Activated naive CD8-positive, alpha-beta T cell treated with anti-CD3 and anti-CD28 coated beads for 36 hours (primary cell): ENCODE data around the gene XRCC2. TPM values are rescaled to one million over a fixed set of nuclear protein-coding genes. Genes with fewer than 3 reads are reported as not detected.
"Not testable (repeated sequence)": the region's sequence is repeated elsewhere in the genome, so short reads cannot be mapped to it uniquely, and the experiment has no call there.

Source experiments
- DNase-seq: peaks from one replicate; pipeline ENCODE4 v3.0.0; 2021
- H3K27ac Mint-ChIP-seq: one replicate; pipeline ENCODE4 v1.8.0; 2022; ENCODE audit warnings: mild to moderate bottlenecking, moderate library complexity, mixed read lengths
- H3K27me3 Mint-ChIP-seq: one replicate; pipeline ENCODE4 v1.8.0; 2022; ENCODE audit warnings: mild to moderate bottlenecking, mixed read lengths
- H3K36me3 Mint-ChIP-seq: one replicate; pipeline ENCODE4 v1.8.0; 2021; ENCODE audit warnings: mild to moderate bottlenecking, mixed read lengths
- H3K4me1 Mint-ChIP-seq: one replicate; pipeline ENCODE4 v1.8.0; 2021; ENCODE audit warnings: mixed read lengths
- H3K4me3 Mint-ChIP-seq: one replicate; pipeline ENCODE4 v1.8.0; 2022; ENCODE audit warnings: mild to moderate bottlenecking, moderate library complexity, mixed read lengths
- H3K9me3 Mint-ChIP-seq: one replicate; pipeline ENCODE4 v1.8.0; 2022; ENCODE audit warnings: mixed read lengths
- total RNA-seq, 2 experiments: library from RNA; stranded (reverse); gene quantifications; one replicate each; pipeline ENCODE4 v1.2.3, GENCODE V29; 2021

Gene XRCC2
- total RNA-seq, 2 experiments from 2014 or later = 21.3 to 21.4 TPM

DNA sequence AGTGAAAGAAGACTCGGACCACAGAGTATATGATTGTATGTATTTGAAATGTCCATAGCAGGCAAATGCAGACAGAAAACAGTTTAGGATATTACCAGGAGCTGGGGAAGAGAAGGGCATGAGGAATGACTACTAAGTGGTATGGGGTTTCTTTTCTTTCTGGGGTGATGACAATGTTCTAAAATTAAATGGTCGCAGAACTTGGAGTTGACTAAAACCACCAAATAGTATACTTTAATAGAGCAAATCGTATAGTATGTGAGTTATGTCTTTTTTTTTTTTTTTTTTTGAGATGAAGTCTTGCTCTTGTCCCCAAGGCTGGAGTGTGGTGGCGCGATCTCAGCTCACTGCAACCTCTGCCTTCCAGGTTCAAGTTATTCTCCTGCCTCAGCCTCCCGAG is 34.6 kb downstream of the XRCC2 start:
- Mint-ChIP-seq H3K4me3 (no peak overlapping the region), H3K36me3 (peaks cover 18% of the 10 kb centered on the region), H3K27me3 (no peaks in the 10 kb centered on the region), H3K27ac (no peak overlapping the region), H3K4me1 (no peaks in the 10 kb centered on the region), H3K9me3 (no peaks in the 10 kb centered on the region)
- no peak for DNase-seq

DNA sequence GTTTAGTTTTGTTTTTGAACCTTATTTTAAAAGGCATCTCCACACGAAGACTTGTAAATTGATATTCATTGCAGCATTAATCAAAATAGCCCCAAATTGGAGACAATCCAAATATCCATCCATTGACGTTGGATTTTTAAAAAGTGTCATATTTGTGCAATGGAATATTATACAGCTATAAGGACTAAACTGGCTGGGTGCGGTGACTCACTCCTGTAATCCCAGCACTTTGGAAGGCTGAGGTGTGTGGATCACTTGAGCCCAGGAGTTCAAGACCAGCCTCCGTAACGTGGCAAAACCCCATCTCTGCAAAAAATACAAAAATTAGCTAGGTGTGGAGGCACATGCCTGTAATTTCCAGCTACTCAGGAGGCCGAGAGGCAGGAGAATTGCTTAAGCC is 35.1 kb downstream of the XRCC2 start:
- DNase-seq = no peak
- Mint-ChIP-seq H3K36me3 (peaks cover 14% of the 10 kb centered on the region), H3K4me3 (no peak overlapping the region), H3K9me3 (no peaks in the 10 kb centered on the region), H3K27ac (no peak overlapping the region), H3K4me1 (no peaks in the 10 kb centered on the region), H3K27me3 (no peaks in the 10 kb centered on the region)

GRCh38 chr7:152637920-152638580 is 37.9 kb downstream of the XRCC2 start:
- DNase-seq = no peak
- peaks cover under 1% of the 10 kb centered on the region for H3K4me1 Mint-ChIP-seq
- no peaks in the 10 kb centered on the region for H3K36me3 Mint-ChIP-seq
- H3K27me3 Mint-ChIP-seq = peaks cover 6% of the 10 kb centered on the region
- H3K27ac Mint-ChIP-seq = no peak overlapping the region
- no peaks in the 10 kb centered on the region for H3K9me3 Mint-ChIP-seq
- no peak overlapping the region for H3K4me3 Mint-ChIP-seq

- no peaks in the 10 kb centered on the region for H3K36me3 Mint-ChIP-seq
- H3K9me3 Mint-ChIP-seq = no peaks in the 10 kb centered on the region
- H3K4me1 Mint-ChIP-seq = peaks cover 2% of the 10 kb centered on the region
- H3K4me3 Mint-ChIP-seq = no peak overlapping the region
- no peak for DNase-seq
- H3K27me3 Mint-ChIP-seq = peaks cover 6% of the 10 kb centered on the region
- no peak overlapping the region for H3K27ac Mint-ChIP-seq
These were observed 38.8 kb downstream of the XRCC2 start for GRCh38 chr7:152637161-152637560.

GRCh38 chr7:152636441-152636840 is 39.5 kb downstream of the XRCC2 start:
- H3K36me3 Mint-ChIP-seq = no peaks in the 10 kb centered on the region
- H3K27me3 Mint-ChIP-seq = peaks cover 6% of the 10 kb centered on the region
- DNase-seq = no peak
- no peaks in the 10 kb centered on the region for H3K9me3 Mint-ChIP-seq
- H3K4me1 Mint-ChIP-seq = peaks cover 2% of the 10 kb centered on the region
- no peak overlapping the region for H3K4me3 Mint-ChIP-seq
- no peak overlapping the region for H3K27ac Mint-ChIP-seq

GRCh38 chr7:152633504-152633903 is 42.4 kb downstream of the XRCC2 start:
- peaks cover 6% of the 10 kb centered on the region for H3K27me3 Mint-ChIP-seq
- peaks cover 2% of the 10 kb centered on the region for H3K4me1 Mint-ChIP-seq
- H3K27ac Mint-ChIP-seq = no peak overlapping the region
- peaks cover 2% of the 10 kb centered on the region for H3K36me3 Mint-ChIP-seq
- no peak for DNase-seq
- H3K4me3 Mint-ChIP-seq = no peak overlapping the region
- no peaks in the 10 kb centered on the region for H3K9me3 Mint-ChIP-seq

GRCh38 chr7:152633072-152633471 is 42.9 kb downstream of the XRCC2 start:
- H3K27me3 Mint-ChIP-seq = peaks cover 6% of the 10 kb centered on the region
- DNase-seq = no peak
- H3K4me1 Mint-ChIP-seq = peaks cover 2% of the 10 kb centered on the region
- no peaks in the 10 kb centered on the region for H3K9me3 Mint-ChIP-seq
- no peak overlapping the region for H3K27ac Mint-ChIP-seq
- no peak overlapping the region for H3K4me3 Mint-ChIP-seq
- peaks cover 2% of the 10 kb centered on the region for H3K36me3 Mint-ChIP-seq

DNA sequence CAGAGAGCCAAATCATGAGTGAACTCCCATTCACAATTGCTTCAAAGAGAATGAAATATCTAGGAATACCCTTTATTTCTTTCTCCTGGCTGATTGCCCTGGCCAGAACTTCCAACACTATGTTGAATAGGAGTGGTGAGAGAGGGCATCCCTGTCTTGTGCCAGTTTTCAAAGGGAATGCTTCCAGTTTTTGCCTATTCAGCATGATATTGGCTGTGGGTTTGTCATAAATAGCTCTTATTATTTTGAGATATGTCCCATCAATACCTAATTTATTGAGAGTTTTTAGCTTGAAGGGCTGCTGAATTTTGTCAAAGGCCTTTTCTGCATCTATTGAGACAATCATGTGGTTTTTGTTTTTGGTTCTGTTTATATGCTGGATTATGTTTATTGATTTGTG is 47.2 kb downstream of the XRCC2 start:
- not testable (repeated sequence) for H3K27me3 Mint-ChIP-seq, H3K9me3 Mint-ChIP-seq, H3K4me1 Mint-ChIP-seq, DNase-seq, H3K4me3 Mint-ChIP-seq, H3K27ac Mint-ChIP-seq, H3K36me3 Mint-ChIP-seq

- Mint-ChIP-seq H3K27me3 (no peaks in the 10 kb centered on the region), H3K27ac (no peak overlapping the region), H3K9me3 (no peaks in the 10 kb centered on the region), H3K4me1 (no peaks in the 10 kb centered on the region), H3K36me3 (no peaks in the 10 kb centered on the region), H3K4me3 (no peak overlapping the region)
- DNase-seq = no peak
These were observed 51.7 kb downstream of the XRCC2 start for GRCh38 chr7:152624228-152624627.

DNA sequence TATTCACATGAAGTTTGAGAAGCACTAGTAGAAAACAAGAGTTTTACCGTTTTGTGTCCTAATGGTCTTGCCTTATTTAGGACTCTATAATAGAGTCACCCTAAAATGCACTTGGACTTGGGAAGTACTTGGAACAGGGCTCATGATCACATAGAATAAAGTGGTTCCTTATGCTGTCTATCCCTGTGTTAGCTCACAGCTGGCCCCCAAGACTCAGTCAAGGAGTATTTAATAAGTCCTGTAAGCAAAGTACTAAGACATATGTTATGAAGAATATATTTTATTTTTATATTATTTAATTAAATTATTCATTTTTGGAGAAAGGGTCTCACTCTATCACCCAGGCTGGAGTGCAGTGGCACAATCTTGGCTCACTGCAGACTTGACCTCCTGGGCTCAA is 54.5 kb downstream of the XRCC2 start:
- Mint-ChIP-seq H3K27ac (no peak overlapping the region), H3K4me3 (no peak overlapping the region), H3K27me3 (no peaks in the 10 kb centered on the region), H3K4me1 (no peaks in the 10 kb centered on the region), H3K9me3 (no peaks in the 10 kb centered on the region), H3K36me3 (no peaks in the 10 kb centered on the region)
- DNase-seq = no peak

DNA sequence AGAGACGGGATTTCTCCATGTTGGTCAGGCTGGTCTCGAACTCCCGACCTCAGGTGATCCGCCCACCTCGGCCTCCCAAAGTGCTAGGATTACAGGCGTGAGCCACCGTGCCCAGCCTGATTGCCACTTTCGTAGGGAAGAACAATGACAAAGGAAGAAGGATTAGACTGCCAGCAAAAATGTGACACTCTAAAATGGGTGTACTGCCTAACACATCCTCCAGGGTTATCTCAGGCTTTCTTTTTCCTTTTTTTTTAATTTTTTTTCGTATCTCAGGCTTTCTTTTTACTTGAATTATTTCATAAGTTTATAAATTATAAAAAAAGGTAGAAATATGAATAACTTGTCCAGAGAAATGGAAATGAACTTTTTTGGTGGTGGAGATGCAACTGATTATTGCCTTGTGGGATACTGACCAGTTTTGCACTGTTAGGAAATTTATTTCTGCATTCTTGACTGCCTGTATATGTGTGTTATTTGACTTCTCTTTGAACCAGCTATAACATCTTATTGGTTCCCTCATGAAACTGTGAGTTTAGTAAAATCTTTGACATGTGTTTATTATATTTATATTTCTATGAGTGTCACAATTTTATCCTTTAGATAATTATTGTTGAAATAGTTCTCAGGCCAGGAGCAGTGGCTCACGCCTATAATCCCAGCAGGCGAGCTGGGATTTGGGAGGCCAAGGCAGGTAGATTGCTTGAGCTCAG is 56.8 kb downstream of the XRCC2 start:
- no peaks in the 10 kb centered on the region for H3K4me1 Mint-ChIP-seq
- H3K4me3 Mint-ChIP-seq = no peak overlapping the region
- no peaks in the 10 kb centered on the region for H3K9me3 Mint-ChIP-seq
- H3K27me3 Mint-ChIP-seq = no peaks in the 10 kb centered on the region
- H3K27ac Mint-ChIP-seq = no peak overlapping the region
- DNase-seq = no peak
- H3K36me3 Mint-ChIP-seq = no peaks in the 10 kb centered on the region

DNA sequence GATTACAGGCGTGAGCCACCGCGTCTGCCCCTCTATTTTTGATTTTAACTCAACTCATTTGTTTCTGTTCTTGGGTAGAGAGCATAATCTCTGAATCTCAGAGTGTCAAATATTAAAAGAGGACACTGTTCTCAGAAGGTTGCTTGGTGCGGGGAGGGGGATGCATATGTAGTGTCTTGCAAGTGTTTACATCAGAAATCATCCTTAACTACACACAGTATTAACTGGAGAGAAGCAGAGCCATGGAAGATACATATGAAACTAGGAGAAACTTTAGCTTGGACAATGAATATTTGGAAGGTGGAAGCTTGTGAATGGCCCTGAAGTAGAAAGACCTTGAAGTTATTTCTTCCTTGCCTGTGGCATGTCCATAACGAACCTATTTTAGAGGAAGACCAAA is 57.5 kb downstream of the XRCC2 start:
- DNase-seq = no peak
- Mint-ChIP-seq H3K4me3 (no peak overlapping the region), H3K27ac (no peak overlapping the region), H3K27me3 (no peaks in the 10 kb centered on the region), H3K9me3 (no peaks in the 10 kb centered on the region), H3K4me1 (no peaks in the 10 kb centered on the region), H3K36me3 (no peaks in the 10 kb centered on the region)

- peaks cover 5% of the 10 kb centered on the region for H3K9me3 Mint-ChIP-seq
- H3K36me3 Mint-ChIP-seq = peaks cover 3% of the 10 kb centered on the region
- no peak for DNase-seq
- H3K27me3 Mint-ChIP-seq = no peaks in the 10 kb centered on the region
- H3K27ac Mint-ChIP-seq = no peak overlapping the region
- no peaks in the 10 kb centered on the region for H3K4me1 Mint-ChIP-seq
- H3K4me3 Mint-ChIP-seq = no peak overlapping the region
These were observed 58.9 kb downstream of the XRCC2 start for GRCh38 chr7:152617056-152617455.

DNA sequence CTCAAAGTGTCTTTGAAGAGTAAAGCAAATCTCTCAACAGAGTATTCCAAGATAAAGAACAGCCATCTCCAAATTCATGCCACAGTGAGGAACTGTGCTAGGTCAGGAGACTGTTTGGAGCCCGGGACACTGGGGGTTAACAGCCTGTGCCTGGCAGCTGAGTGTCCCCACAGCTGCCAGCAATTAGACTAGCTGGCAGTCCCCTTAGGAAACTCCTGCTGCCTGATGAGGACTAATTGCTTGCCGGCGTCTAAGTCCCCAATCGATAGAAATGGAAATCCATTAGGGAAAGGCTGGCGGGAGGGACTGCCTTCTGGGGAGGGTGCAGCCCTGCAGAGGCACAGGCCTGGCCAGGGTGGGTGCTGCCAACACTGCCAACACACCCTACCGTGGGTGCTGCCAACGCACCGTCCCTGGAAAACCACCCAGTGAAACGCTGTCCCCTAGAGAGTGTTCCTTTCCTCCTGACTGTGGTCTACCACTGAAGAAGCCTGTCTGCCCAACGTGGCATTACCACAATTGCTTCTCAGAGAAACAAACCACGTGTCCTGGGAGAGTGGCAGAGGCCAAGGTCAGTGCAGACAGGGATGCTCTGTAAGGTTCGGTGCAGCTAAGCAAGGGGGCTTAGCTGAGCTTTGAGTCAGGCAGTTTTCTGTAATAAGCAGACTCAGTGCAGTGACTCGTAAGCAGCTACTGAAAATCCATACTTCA is 60.8 kb downstream of the XRCC2 start:
- Mint-ChIP-seq H3K4me1 (no peaks in the 10 kb centered on the region), H3K9me3 (peaks cover 5% of the 10 kb centered on the region), H3K27me3 (no peaks in the 10 kb centered on the region), H3K4me3 (no peak overlapping the region), H3K27ac (no peak overlapping the region), H3K36me3 (peaks cover 3% of the 10 kb centered on the region)
- DNase-seq = no peak

- Mint-ChIP-seq H3K4me3 (no peak overlapping the region), H3K36me3 (peaks cover 3% of the 10 kb centered on the region), H3K27ac (no peak overlapping the region), H3K27me3 (no peaks in the 10 kb centered on the region), H3K9me3 (peaks cover 5% of the 10 kb centered on the region), H3K4me1 (no peaks in the 10 kb centered on the region)
- no peak for DNase-seq
These were observed 67.3 kb downstream of the XRCC2 start for GRCh38 chr7:152608656-152609055.
